ELR (cell line): ENCODE measurements around the gene POU4F2.
"Not testable (repeated sequence)": the region's sequence is repeated elsewhere in the genome, so short reads cannot be mapped to it uniquely, and the experiment has no call there.

Source experiments
- DNase-seq: peaks from one replicate; pipeline ENCODE4 v3.0.0-alpha.2; 2015; ENCODE audit warnings: low read depth

Gene POU4F2

DNA sequence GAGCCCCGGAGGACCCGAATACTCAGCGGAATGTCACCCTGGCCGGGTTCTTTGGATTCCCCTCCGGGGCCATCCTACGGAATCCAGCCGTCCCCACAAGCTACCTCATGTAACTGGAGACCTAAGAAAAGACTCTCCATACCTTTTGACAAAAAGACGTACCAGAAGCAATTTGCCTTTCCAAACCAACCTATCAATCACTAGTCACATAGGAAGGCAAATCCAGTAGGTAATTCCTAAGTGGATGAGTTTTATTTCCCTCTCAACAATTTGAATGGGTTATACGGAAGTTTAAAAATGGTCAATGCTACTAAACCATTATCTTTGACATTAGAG, 16.8 kb downstream of the POU4F2 start:
- no peak for DNase-seq

GRCh38 chr4:146661367-146661766, 22.7 kb downstream of the POU4F2 start:
- DNase-seq = no peak

GRCh38 chr4:146663968-146664311, 25.2 kb downstream of the POU4F2 start:
- not testable (repeated sequence) for DNase-seq

GRCh38 chr4:146674829-146675570, 36.3 kb downstream of the POU4F2 start:
- DNase-seq = peak; percentile 8
